ENCODE data around the gene MSH5. TPM values are rescaled to one million over a fixed set of nuclear protein-coding genes. Genes with fewer than 3 reads are reported as not detected.
A peak's percentile ranks its signal among the peaks of the same experiment; 100 is the strongest.

Gene MSH5
- total RNA-seq, 1 experiment from 2014 or later, result 22.4 TPM

DNA sequence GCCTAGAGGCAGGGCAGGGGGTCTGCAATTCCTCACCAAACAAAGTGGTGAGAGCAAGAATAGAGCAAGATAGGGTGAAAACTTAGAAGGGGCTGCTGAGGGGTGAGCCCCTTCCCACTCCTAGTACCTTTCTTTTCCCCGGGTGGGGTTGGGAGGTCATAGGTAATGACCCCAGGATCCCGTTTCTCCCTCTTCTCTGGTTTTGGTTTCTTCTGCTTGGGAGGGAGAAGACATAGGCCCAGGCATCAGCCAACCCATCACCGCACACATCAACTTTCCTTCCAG is 52.2 kb downstream of the MSH5 start:
- peaks cover 2% of the 10 kb centered on the region; the same call in 1 of the 2 replicates for H3K79me2 ChIP-seq (ENCODE audit: insufficient read depth, low read length)
- H3K4me2 ChIP-seq (ENCODE audit: insufficient read depth, insufficient read length, low read length), result no peak overlapping the region

More for the DNA sequence above, 52.2 kb downstream of the MSH5 start:
- Histone ChIP-seq H2BK5ac (ENCODE audit: insufficient read length, low read length) (no peak overlapping the region), H3K9ac (ENCODE audit: extremely low read depth, insufficient read length, low read length) (no peak overlapping the region), H3K4me1 (ENCODE audit: insufficient read depth, low read length) (no peaks in the 10 kb centered on the region), H2AK5ac (ENCODE audit: insufficient read length, low read length) (no peak overlapping the region), H3K27me3 (ENCODE audit: insufficient read depth, low read length) (no peaks in the 10 kb centered on the region), H2BK15ac (ENCODE audit: low read depth, low read length) (no peak overlapping the region), H3K9me3 (ENCODE audit: control insufficient read depth, low read depth, low read length) (no peaks in the 10 kb centered on the region), H3K56ac (ENCODE audit: insufficient read length, low read depth, low read length) (no peak overlapping the region), H3K18ac (ENCODE audit: insufficient read length, low read depth, low read length) (no peak overlapping the region), H4K8ac (replicated peaks; ENCODE audit: insufficient read length, low read depth, low read length) (no peak overlapping the region), H2AFZ (ENCODE audit: low read length) (no peak overlapping the region), H4K5ac (ENCODE audit: insufficient read length, low read depth, low read length) (no peak overlapping the region), H2BK20ac (ENCODE audit: low read depth, low read length, poor library complexity, severe bottlenecking) (no peak overlapping the region), H4K20me1 (ENCODE audit: control insufficient read depth, insufficient read depth, insufficient read length) (peaks cover 3% of the 10 kb centered on the region), H3K79me1 (ENCODE audit: insufficient read depth, low read depth, low read length, poor library complexity, severe bottlenecking) (no peaks in the 10 kb centered on the region), H2BK120ac (ENCODE audit: low read depth, low read length, poor library complexity, severe bottlenecking) (no peak overlapping the region), H2BK12ac (ENCODE audit: insufficient read length, low read depth, low read length) (no peak overlapping the region), H3K27ac (ENCODE audit: insufficient read length, low read depth, low read length) (no peak overlapping the region), H3K14ac (ENCODE audit: insufficient read depth, low read length) (no peak overlapping the region), H4K91ac (ENCODE audit: insufficient read length, low read depth, low read length) (no peak overlapping the region), H3K4ac (ENCODE audit: low read depth, low read length) (no peak overlapping the region), H3K23ac (ENCODE audit: insufficient read length, low read depth, low read length) (no peak overlapping the region), H3T11ph (ENCODE audit: low read length) (no peak overlapping the region), H3K23me2 (ENCODE audit: insufficient read length, low read depth, low read length, poor library complexity, severe bottlenecking) (peaks cover 3% of the 10 kb centered on the region)
- no peak for DNase-seq
- TF ChIP-seq, protein P1, sequence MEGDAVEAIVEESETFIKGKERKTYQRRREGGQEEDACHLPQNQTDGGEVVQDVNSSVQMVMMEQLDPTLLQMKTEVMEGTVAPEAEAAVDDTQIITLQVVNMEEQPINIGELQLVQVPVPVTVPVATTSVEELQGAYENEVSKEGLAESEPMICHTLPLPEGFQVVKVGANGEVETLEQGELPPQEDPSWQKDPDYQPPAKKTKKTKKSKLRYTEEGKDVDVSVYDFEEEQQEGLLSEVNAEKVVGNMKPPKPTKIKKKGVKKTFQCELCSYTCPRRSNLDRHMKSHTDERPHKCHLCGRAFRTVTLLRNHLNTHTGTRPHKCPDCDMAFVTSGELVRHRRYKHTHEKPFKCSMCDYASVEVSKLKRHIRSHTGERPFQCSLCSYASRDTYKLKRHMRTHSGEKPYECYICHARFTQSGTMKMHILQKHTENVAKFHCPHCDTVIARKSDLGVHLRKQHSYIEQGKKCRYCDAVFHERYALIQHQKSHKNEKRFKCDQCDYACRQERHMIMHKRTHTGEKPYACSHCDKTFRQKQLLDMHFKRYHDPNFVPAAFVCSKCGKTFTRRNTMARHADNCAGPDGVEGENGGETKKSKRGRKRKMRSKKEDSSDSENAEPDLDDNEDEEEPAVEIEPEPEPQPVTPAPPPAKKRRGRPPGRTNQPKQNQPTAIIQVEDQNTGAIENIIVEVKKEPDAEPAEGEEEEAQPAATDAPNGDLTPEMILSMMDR (conservative IDR thresholded peaks at IDR 0.05), result no peak
- Mint-ChIP-seq H3K4me3 (no peak overlapping the region), H3K27ac (peak overlapping the region in 1 of 3 experiments; percentile 59; a peak in 1 of 7 replicates), H3K4me1 (peaks cover 10% of the 10 kb centered on the region in 2 experiments), H3K9me3 (no peaks in the 10 kb centered on the region), H3K36me3 (ENCODE audit: insufficient read depth in 1 of 3, low read depth in 3 of 3) (peaks cover 19 to 52% (median 43%) of the 10 kb centered on the region in 3 experiments), H3K27me3 (ENCODE audit: low read depth) (no peaks in the 10 kb centered on the region)
- WGBS (ENCODE audit: extremely low coverage, insufficient read length, low lambda C conversion rate), result no CpG with 5 or more reads among the region's 3 CpGs
